ENCODE measurements around the gene ODC1. TPM values are rescaled to one million over a fixed set of nuclear protein-coding genes. Genes with fewer than 3 reads are reported as not detected.

The ODC1 gene
- total and polyA plus RNA-seq, 2 donors: 49.6 to 127 TPM

Other genes with a start within 250 kb of the ODC1 start
- gene HPCAL1, start 145.4 kb downstream of the ODC1 start, total RNA-seq: 12.6 TPM
- gene HPCAL1, start 145.4 kb downstream of the ODC1 start, polyA plus RNA-seq: 47.9 TPM
- 22.6 TPM for gene NOL10, start 241.6 kb upstream of the ODC1 start, total RNA-seq
- 11.8 TPM for gene NOL10, start 241.6 kb upstream of the ODC1 start, polyA plus RNA-seq